H1 (cell line): ENCODE results near the gene IGSF11.

Experiments used
- CHD2 ChIP-seq: IDR thresholded peaks from 2 replicates; pipeline ENCODE4 v1.6.1; 2012; ENCODE audit warnings: low read length, improper control_type of control experiment
- EZH2 ChIP-seq: fragments of 200-600 bp; sonication (generic); IDR thresholded peaks from 2 replicates; pipeline ENCODE4 v1.7.1; 2012; ENCODE audit warnings: low read depth, mild to moderate bottlenecking, moderate library complexity, low read length, inconsistent platforms; ENCODE audit not compliant: severe bottlenecking
- GABPA ChIP-seq: IDR thresholded peaks from 2 replicates; pipeline ENCODE4 v1.6.1; 2011; ENCODE audit warnings: mild to moderate bottlenecking, low read length, moderate library complexity, borderline replicate concordance; ENCODE audit not compliant: insufficient read depth
- KDM1A ChIP-seq: fragments of 200-600, 300-600 bp; sonication (generic); IDR thresholded peaks from 2 replicates; pipeline ENCODE4 v1.7.1; 2016; ENCODE audit warnings: mild to moderate bottlenecking, low read length, borderline replicate concordance
- POLR2AphosphoS5 ChIP-seq: IDR thresholded peaks from 2 replicates; pipeline ENCODE4 v1.6.1; 2011; ENCODE audit warnings: low read depth, low read length
- SIX5 ChIP-seq: IDR thresholded peaks from 2 replicates; pipeline ENCODE4 v1.6.1; 2011; ENCODE audit warnings: mild to moderate bottlenecking, low read depth, low read length
- SP1 ChIP-seq: IDR thresholded peaks from 2 replicates; pipeline ENCODE4 v1.6.1; 2011; ENCODE audit warnings: low read depth, low read length
- TAF1 ChIP-seq: IDR thresholded peaks from 2 replicates; pipeline ENCODE4 v1.6.1; 2011; ENCODE audit warnings: mild to moderate bottlenecking, low read depth, low read length
- TF ChIP-seq, protein P1 (sequence below), 3 experiments: IDR thresholded peaks; 1 replicate in 2 of 3; 2 replicates in 1 of 3; pipeline versions ENCODE4 v1.5.1 to v1.6.1; 2011; ENCODE audit warnings: low read length in 3 of 3, mild to moderate bottlenecking in 3 of 3, inconsistent platforms in 2 of 3, low read depth in 1 of 3, moderate library complexity in 1 of 3; ENCODE audit not compliant: insufficient read depth in 1 of 3; ENCODE audit errors: control extremely low read depth in 1 of 3
- TF ChIP-seq, protein P2 (sequence below): IDR thresholded peaks from 2 replicates; pipeline ENCODE4 v1.6.1; 2011; ENCODE audit warnings: low read length, improper control_type of control experiment

DNA sequence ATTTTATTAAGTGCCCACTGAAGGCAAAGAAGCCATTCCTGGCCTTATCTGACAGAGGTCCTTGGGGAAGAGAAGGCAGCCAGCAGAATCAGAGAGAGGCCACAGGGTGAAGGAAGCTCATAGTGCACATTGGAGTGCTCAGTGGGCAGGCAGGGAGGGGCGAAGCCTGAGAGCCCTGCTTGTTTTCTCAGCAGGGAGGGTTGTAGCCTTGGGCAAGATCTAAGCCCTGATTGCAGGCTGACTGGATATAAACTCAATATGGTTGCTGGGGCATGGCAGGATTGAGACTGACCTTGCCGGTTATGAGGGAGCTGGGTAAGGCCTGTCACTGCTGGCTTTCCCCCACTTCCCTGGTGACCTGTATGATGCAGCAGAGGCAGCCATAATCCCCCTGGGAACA is 7.5 kb upstream of the IGSF11 start:
- no peak for TF ChIP-seq CHD2
- TF ChIP-seq, protein P1, sequence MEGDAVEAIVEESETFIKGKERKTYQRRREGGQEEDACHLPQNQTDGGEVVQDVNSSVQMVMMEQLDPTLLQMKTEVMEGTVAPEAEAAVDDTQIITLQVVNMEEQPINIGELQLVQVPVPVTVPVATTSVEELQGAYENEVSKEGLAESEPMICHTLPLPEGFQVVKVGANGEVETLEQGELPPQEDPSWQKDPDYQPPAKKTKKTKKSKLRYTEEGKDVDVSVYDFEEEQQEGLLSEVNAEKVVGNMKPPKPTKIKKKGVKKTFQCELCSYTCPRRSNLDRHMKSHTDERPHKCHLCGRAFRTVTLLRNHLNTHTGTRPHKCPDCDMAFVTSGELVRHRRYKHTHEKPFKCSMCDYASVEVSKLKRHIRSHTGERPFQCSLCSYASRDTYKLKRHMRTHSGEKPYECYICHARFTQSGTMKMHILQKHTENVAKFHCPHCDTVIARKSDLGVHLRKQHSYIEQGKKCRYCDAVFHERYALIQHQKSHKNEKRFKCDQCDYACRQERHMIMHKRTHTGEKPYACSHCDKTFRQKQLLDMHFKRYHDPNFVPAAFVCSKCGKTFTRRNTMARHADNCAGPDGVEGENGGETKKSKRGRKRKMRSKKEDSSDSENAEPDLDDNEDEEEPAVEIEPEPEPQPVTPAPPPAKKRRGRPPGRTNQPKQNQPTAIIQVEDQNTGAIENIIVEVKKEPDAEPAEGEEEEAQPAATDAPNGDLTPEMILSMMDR (IDR thresholded peaks at IDR 0.05; ENCODE audit: control extremely low read depth in 1 of 3, insufficient read depth in 1 of 3, low read depth in 1 of 3, low read length in 3 of 3) = no peak
- TF ChIP-seq POLR2AphosphoS5 = no peak
- TF ChIP-seq, protein P2, sequence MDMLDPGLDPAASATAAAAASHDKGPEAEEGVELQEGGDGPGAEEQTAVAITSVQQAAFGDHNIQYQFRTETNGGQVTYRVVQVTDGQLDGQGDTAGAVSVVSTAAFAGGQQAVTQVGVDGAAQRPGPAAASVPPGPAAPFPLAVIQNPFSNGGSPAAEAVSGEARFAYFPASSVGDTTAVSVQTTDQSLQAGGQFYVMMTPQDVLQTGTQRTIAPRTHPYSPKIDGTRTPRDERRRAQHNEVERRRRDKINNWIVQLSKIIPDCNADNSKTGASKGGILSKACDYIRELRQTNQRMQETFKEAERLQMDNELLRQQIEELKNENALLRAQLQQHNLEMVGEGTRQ = no peak
- no peak for TF ChIP-seq SIX5
- TF ChIP-seq EZH2 = no peak
- no peak for TF ChIP-seq GABPA
- no peak for TF ChIP-seq SP1
- TF ChIP-seq TAF1 = no peak
- no peak for TF ChIP-seq KDM1A
